GM13976 (cell line): ENCODE measurements around the gene AGXT.

ENCODE experiments used
- DNase-seq: peaks from one replicate; pipeline ENCODE4 v3.0.0; 2012; ENCODE audit warnings: low spot score
- in situ Hi-C: fragments of 300-500 bp; cut with MboI; formaldehyde crosslinking; loops from one replicate; pipeline ENCODE4 v1.12.0; 2022; ENCODE audit warnings: low sequenced_read_pairs, mixed read lengths, inconsistent platforms; ENCODE audit not compliant: unreplicated experiment
- TF ChIP-seq, protein P1 (sequence below): IDR thresholded peaks from 2 replicates; pipeline ENCODE4 v1.5.1; 2012; ENCODE audit warnings: borderline replicate concordance, mild to moderate bottlenecking; ENCODE audit not compliant: insufficient read depth; ENCODE audit errors: extremely low read depth, missing control alignments, control extremely low read depth

Gene AGXT

DNA sequence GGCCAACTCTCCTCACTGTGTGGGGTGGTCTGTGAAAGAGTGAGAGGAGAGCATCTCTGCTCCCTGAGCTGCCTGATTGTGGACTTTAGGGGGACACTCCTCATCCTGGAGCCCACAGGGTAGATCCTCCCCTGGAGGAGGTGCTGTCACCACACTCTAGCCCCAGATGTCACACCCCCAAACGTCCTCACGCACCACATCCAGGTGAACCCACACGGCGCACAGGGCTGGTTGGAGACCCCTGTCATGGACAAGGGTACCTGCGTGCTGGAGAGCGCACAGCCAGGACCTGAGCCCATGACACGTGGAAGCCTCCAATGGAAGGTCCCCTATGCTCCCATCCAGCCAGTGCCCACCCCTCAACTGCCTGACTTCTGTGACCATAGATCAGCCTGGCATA lies 10.5 kb downstream of the AGXT start:
- in situ Hi-C loops = no loop called here
- TF ChIP-seq, protein P1, sequence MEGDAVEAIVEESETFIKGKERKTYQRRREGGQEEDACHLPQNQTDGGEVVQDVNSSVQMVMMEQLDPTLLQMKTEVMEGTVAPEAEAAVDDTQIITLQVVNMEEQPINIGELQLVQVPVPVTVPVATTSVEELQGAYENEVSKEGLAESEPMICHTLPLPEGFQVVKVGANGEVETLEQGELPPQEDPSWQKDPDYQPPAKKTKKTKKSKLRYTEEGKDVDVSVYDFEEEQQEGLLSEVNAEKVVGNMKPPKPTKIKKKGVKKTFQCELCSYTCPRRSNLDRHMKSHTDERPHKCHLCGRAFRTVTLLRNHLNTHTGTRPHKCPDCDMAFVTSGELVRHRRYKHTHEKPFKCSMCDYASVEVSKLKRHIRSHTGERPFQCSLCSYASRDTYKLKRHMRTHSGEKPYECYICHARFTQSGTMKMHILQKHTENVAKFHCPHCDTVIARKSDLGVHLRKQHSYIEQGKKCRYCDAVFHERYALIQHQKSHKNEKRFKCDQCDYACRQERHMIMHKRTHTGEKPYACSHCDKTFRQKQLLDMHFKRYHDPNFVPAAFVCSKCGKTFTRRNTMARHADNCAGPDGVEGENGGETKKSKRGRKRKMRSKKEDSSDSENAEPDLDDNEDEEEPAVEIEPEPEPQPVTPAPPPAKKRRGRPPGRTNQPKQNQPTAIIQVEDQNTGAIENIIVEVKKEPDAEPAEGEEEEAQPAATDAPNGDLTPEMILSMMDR = no peak
- no peak for DNase-seq

DNA sequence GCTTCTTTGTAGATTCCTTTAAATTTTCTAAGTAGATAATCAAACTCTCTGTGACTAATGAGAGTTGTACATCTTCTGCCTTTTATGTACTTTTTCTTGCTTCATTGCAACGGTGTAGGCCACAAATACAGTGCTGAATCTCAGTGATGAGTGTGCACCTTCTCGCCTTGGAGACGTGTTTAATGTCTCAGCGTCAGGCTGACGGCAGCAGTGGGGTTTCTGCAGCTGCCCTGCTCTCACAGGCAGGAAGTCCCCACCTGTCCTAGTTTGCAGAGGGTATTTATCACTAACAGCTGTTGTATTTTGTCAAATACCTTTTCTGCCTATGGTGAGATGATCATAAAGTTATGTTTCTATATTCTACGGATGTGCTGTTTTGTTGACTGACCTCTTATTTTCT lies 13.3 kb downstream of the AGXT start:
- no peak for DNase-seq
- in situ Hi-C loops = no loop called here
- TF ChIP-seq, protein P1 = no peak

DNA sequence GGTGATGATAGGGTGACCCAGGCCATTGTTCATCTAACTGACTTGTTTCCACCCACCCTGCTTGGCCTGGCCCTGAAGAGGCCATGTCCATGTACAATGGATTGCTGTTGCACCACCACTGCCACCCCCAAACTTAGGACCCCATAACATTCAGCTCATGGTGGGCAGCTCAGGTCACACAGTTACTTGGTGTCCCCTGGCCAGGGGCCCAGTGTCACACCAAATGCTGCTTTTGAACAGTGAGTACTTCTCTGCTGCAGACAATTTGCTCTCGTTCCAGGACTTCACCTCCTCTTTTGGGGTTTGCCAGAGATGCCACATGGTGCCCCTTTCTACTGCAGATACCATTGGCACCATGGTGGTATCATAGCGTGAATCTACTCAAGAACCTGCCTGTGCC lies 15.6 kb downstream of the AGXT start:
- in situ Hi-C loops = no loop called here
- TF ChIP-seq, protein P1 = no peak
- no peak for DNase-seq

DNA sequence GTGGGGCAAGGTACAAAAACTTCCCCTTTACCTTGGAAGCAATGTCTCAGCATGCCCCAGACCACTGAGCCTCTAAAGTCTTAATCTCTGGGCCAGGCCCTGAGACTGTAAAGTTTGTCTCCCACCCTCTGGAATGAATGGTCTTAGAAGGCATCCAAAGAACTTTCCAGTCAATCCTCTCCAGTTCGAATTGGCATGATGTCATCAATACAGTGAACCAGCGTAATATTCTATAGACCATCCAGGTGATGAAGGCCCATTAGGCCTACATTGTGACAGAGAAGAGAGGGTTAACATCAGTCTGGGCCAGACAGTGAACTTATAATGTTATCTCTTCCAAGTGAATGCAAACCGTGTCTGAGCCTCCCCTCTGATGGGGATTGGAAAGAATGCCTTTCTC lies 16.1 kb downstream of the AGXT start:
- in situ Hi-C loops = no loop called here
- DNase-seq = no peak
- TF ChIP-seq, protein P1 = no peak

DNA sequence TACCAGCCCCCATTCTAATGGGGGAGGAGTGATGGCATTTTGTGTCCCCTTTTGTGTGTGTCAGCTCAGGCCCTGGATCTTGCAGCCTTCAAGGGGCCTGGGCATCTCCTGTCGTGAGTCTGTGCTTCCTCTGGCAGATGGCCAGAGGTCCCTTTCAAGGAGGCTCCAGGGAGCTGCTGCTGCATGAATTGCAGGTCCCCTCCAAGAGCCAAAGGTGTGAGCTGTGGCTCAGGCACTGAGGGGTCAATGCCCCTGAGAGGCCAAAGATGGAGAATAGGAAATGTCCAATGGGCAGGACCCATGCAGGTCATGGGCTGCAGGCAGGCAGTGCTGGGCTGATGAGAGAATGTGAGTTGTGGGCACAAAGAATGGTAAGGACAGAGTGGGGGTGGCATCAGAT lies 16.9 kb downstream of the AGXT start:
- no peak for DNase-seq
- TF ChIP-seq, protein P1 = no peak
- in situ Hi-C loops = no loop called here

DNA sequence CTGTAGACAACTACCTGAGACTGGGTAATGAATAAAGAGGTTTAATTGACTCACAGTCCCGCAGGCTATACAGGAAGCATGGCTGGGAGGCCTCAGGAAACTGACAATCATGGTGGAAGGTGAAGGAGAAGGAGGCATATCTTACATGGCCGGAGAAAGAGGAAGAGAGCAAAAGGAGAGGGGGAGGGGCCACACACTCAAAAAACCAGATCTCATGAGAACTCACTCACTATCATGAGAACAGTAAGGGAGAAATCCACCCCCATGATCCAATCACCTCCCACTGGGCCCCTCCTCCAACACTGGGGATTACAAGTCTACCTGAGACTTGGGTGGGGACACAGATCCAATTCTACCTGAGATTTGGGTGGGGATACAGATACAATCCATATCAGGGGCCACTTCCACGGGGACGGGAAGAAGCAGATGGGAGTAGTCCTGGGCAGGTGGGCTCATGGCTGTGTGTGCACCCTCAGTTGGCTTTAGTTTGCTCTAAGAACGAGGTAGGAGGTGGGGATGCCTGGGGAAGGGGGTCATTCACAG lies 17.5 kb downstream of the AGXT start:
- TF ChIP-seq, protein P1 = no peak
- DNase-seq = no peak
- in situ Hi-C loops = no loop called here
